HG03520 (cell line): ENCODE measurements around the gene NEK10.

ENCODE experiments used
- ATAC-seq: cut with Tn5 transposase; IDR thresholded peaks from one replicate; pipeline ENCODE4 v1.9.1; 2021; ENCODE audit warnings: mild to moderate bottlenecking, moderate library complexity; ENCODE audit not compliant: unreplicated experiment

NEK10 gene

GRCh38 chr3:27193056-27193455 is 176.1 kb downstream of the NEK10 start:
- no peak for ATAC-seq

- ATAC-seq, result no peak
Observed at GRCh38 chr3:27186013-27186412, 183.2 kb downstream of the NEK10 start.

- ATAC-seq, result no peak
Observed at GRCh38 chr3:27185231-27185989, 183.8 kb downstream of the NEK10 start.

- ATAC-seq, result no peak
Observed at GRCh38 chr3:27184261-27184660, 184.9 kb downstream of the NEK10 start.

- no peak for ATAC-seq
Observed at GRCh38 chr3:27176256-27176655, 192.9 kb downstream of the NEK10 start.

GRCh38 chr3:27174530-27174929 is 194.7 kb downstream of the NEK10 start:
- ATAC-seq, result no peak

GRCh38 chr3:27171113-27171512 is 198.1 kb downstream of the NEK10 start:
- ATAC-seq, result peak; percentile 98

GRCh38 chr3:27166888-27167287 is 202.3 kb downstream of the NEK10 start:
- no peak for ATAC-seq

- ATAC-seq, result no peak
Observed at GRCh38 chr3:27165321-27165721, 203.9 kb downstream of the NEK10 start.

GRCh38 chr3:27160779-27161287 is 208.3 kb downstream of the NEK10 start:
- ATAC-seq, result no peak

- no peak for ATAC-seq
Observed at GRCh38 chr3:27160146-27160545, 209.0 kb downstream of the NEK10 start.

GRCh38 chr3:27147215-27147614 is 222.0 kb downstream of the NEK10 start:
- ATAC-seq, result no peak

- no peak for ATAC-seq
Observed at GRCh38 chr3:27146786-27147185, 222.4 kb downstream of the NEK10 start.

- no peak for ATAC-seq
Observed at GRCh38 chr3:27145719-27146118, 223.5 kb downstream of the NEK10 start.

- no peak for ATAC-seq
Observed at GRCh38 chr3:27141668-27142067, 227.5 kb downstream of the NEK10 start.

GRCh38 chr3:27138562-27138961 is 230.6 kb downstream of the NEK10 start:
- no peak for ATAC-seq

- ATAC-seq, result no peak
Observed at GRCh38 chr3:27138005-27138404, 231.2 kb downstream of the NEK10 start.

GRCh38 chr3:27134171-27134796 is 234.9 kb downstream of the NEK10 start:
- ATAC-seq, result peak; percentile 95

GRCh38 chr3:27133060-27133459 is 236.1 kb downstream of the NEK10 start:
- no peak for ATAC-seq

GRCh38 chr3:27130796-27131195 is 238.4 kb downstream of the NEK10 start:
- no peak for ATAC-seq

- no peak for ATAC-seq
Observed at GRCh38 chr3:27127879-27128278, 241.3 kb downstream of the NEK10 start.

GRCh38 chr3:27127195-27127594 is 242.0 kb downstream of the NEK10 start:
- ATAC-seq, result no peak
